C1 segment of cervical spinal cord (tissue), 14 donors: Measurements from ENCODE around the gene MYOM3.

Experiments
- DNase-seq, 14 donors: peaks; one replicate each; lab custom pipeline; 2025; lab: John Stamatoyannopoulos, UW

Gene MYOM3

DNA sequence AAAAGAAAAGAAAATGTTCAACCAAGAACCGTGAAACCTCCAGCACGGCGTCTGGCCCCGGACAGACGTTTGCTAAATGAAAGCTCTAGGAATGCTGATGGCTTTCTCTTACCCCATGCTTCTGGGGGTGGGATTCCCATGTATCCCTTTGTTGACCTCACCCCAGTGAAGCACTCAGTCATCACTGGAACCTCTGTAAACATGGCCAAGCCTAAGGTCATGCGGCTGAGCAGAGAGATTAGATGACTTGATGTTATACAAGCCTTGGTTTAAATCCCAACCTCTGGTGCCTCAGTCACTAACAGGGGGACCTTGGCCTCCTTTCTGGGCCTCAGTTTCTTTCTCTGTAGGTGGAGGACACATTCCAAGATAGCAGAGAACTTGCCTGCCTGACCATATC, 2.8 kb upstream of the MYOM3 start:
- no peak for DNase-seq

DNA sequence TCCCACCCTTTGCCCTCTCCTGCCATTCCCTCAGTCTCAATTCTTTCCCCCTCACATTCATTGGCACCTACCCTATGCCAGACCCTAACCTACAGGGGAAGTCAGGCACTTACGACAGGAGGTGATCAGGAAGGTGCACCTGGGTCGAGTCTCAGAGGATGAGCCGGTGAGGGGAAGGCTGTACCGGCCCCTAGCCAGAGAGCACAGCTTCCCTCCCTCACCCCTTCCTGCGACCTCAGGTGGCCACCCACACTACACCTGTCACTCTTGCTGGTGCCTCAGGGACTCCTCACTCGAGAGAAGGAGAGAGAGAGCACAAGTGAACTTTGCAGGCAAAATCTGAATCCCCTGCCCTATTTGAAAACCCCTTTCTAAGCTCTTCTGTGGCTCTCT, 1.7 kb upstream of the MYOM3 start:
- DNase-seq: no peak

DNA sequence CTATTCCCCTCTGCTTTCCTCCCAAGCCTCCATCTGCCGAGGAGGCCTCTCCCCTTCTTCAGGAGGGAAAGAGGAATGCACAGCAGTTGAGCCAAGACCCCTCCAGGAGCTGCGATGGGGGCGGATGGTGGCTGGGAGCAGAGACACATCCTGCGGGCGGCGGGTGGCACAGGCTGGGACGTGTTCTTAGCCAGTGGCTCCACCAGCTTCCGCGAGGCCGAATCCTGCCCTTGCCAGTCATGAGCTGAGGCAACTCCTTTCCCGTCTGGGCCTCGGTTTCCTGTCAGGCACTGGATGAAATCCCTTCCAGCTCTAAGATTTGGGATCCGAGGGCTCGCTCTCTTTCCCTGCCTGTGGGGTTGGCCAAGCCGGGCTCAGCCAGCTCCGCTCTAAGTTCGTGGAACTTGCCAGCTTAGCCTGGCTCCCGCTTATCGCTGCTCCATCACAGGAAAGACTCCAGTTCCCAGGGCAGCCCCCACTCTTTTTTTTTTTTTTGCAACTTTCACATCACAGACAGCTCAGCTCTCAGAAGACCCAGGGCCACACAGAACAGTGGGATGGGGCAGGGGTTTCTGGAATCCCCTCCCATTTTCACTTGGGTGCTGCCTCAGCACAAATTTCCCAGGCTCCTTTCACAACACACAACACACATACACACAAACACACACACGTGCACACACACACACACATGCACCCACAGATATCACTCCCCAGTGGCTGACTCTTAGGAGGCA, 506 bp downstream of the MYOM3 start:
- DNase-seq: peak in 2 of 14 donors; percentile 3 to 63

DNA sequence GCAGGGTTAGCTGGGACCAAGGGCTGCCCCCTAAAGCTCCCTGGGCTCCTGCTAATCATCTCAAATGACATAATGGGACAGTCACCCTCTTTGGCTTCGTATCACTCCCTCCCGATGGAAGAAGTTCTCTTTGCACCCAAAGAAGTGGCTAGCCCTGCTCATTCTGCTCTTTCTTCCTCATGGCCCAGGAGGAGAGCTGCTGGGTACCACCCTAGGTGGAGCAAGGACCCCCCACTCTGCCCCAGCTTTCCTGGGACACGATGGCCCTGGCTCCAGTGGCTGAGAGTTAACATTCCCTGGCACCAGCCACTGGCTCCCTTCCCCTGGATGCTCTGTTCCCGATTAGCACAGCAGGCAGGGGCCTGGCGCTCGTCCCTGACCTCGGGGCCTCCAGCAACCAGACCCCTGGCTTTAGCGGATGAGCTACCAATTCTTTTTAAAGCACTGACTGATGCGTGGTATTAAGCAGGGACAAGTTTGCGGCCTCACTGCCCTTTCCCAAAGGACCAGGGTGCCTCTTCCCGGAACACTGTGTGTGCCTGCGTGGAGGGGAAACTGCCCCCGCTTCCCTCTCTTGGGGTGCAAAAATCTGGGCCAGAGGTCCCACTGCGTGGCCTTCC, 1.2 kb downstream of the MYOM3 start:
- peak in 1 of 14 donors; percentile 58 for DNase-seq

DNA sequence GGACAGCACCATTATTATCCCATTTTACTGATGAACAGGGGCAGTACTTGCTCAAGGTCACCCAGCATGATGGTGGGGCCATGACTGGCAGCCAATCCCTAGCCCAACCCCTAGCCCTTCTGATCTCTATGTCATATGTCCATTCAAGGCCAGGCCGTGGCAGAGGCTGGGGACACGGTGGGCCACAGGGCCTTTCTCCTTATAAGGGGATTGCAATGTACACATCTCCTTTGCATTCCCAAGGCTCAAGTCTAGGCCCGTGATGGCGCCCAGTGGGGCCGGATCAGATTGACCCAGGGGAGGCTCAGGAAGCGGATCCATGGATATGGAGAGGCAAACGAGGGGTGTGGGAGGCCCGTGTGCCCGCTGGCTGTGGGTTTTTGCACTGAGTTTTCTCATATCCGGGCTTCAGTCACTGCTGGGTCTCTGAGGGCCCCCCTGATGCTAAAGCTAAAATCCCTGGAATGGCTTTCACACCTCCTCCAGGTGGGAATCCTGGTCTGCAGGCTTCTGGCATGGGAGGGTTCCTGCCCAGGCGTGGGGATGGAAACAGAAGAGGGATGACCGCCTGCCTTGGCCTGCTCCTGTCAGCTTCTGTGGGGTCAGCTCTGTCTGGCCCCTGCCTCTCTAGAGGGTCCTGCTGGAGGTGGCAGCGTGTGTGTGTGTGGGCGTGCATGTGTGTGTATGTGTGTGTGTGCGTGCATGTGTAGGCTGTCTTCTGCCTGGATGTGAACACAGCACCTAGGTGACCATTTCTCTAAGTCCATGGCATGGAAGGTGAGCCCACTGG, 2.1 kb downstream of the MYOM3 start:
- no peak for DNase-seq

DNA sequence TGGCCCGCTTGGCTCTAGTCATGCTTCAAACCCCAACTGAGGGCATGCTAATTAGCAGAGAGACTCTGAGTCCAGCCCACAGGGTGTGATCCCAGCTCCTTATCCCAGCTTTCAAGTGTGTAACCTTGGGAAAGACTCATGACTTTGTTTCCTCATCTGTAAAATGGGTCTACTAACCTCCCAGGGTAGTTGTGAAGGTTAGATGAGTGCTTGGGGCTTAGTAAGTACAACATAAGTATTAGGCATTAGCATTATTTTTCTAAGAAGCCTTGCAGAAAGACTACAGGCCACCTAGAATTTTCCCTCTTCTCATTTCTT, 2.8 kb downstream of the MYOM3 start:
- DNase-seq: no peak

DNA sequence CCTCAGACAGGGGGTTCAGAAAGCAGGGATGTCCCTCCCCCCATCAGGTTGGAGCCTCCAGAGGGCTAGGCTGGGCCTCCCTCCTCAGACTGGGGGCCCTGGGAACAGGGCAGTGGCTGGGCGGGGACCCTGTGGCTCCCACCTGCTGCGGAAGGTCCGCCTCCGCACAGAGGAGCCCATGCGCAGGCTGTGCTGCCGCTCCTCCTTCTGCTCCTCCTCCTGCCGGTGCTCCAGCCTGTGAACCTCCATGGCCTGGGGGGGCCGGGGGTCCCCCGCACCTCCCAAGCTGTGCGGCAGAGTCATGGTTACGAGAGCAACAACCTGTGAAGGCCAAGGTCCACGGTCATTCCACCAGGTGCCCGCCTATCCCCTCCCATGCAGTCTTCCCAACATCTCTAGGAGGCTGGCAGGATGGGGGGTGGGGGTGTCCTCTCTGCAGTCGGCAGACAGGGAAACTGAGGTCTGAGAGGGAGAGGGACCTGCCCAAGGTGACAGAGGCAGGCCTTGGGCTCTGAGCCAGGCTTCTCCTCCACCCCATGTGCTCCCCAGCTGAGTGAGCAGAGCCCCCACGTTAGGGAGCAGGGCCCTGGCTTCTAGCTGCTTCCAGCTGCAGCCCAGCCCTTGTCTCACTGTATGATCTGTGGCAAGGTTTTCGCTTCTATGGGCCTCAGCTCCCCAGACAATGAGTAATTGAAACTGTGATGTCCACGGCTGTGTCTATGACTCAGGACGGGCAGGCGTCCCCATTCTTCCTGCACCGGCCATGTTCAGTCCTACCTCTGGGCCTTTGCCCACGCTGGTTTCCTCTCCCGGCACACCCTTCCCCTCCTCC, 3.4 kb downstream of the MYOM3 start:
- no peak for DNase-seq

DNA sequence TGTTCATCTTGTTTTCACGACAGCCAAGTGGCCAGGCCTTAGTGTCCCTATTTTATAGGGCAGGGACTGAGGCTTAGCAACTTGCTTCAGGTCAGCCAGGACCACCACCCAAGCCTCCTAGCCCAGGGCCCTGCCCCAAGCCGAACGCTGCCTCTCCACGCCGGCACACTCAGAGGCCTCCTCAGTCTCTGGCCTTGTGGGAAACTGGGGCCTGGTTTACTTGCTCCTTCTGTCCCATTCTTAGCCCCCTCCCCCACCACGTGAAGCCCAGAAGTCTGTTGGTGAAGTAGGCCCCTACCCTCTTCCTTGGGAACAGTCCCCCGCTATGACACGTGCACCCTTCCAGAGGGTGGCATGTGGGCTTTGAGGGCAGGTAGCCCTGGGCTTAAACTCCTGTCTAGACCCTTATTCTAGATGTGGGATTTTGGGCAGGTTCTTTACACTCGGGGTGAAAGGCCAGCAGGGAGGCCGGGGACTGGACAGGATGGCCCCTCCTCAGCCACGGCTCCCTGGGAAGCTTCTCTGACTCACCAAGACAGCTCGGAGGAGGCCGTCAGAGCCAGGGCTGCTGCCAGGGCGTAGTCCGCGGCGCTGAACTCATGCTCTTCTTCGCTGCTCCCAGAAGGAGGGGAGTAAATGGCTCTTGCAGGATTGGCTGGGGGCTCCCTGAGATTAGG, 4.3 kb downstream of the MYOM3 start:
- no peak for DNase-seq

DNA sequence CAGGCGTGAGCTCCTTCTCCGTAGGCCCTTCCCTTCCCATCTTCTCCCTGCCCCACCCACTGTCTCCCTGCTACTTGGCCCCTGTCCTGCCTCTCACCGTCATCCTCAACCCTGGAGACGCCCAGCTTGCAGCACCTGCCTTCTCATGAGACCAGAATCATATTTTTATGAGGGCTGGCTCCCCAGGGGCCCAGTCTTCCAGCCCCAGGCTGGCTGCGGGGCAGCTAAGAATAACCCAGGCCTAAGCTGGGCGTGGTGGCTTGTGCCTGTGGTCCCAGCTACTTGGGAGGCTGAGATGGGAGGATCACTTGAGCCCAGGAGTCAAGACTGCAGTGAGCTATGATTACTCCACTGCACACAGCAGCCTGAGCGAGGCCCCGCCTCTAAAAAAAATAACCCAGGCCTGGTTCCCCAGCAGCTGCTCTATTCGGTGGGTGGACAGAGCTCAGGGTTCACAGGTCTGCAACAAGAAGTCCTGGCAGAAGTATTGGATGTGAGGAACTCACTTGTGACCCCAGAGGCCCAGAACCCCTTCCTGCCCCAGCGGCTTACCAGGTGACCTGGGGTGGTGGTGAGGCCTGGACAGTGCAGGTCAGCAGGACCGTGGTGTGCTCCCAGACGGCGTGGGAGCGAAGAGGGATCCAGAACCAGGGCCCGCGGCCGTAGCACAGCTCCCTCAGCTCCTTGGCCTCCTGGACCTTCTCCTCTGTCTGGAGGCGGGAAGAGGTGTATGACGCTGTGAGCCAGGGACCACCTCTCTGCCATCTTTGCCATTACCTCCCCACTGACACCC, 6.4 kb downstream of the MYOM3 start:
- no peak for DNase-seq

DNA sequence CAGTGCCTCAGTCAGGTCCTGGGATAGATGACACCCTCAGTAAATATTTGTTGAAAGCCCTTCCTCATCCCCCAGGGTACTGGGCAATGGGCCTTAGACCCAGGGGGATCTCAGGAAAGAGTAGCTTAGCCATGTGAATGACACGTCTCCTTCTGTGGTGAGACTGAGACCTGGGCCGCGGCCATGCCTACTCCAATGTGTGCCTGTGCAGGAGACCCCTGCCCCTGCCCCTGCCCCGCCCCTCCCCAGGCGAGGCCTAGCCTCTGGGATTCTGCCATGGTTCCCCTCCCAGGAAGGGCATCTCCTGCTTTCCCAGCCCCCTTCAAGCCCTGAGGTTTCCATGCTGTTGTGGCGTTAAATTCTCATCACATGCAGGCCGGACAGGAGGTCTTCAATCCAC, 7.1 kb downstream of the MYOM3 start:
- DNase-seq: no peak

DNA sequence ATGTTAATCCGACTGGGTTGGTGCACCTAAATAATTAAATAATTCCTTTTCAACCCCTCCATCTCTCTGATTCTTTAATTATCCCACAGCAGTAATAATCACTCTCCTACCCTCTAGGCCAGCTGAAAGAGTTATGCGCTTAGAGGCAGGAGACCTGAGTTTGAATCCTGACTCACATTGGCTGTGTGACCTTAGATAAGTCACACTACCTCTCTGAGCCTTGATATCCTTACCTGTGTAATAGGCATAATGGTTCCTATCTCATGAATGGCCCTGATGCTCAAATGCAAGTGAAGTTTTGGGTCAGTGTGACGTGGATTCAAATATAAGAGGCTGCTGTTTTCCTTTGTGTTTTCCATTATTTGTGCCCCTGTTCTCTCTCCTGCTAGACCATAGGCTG, 8.1 kb downstream of the MYOM3 start:
- DNase-seq: no peak

DNA sequence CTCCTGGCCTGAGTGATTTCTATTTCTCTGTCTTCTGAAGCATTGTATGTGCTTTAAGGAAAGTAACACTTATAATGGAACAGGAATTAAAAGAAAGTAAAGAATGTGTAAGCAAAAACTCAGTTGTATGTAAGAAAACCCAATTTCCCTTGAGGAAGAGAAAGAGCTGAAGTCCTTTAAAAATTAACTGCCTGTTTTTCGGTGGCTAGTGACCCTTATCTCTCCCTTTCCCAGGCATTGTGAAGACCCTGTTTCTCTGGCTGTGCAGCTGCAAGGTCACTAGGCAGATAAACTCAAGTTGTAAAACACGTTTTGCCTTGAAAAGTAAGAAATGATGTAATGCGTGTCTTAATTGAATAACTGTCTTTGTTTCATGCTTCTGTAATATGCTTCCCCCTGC, 8.5 kb downstream of the MYOM3 start:
- no peak for DNase-seq

DNA sequence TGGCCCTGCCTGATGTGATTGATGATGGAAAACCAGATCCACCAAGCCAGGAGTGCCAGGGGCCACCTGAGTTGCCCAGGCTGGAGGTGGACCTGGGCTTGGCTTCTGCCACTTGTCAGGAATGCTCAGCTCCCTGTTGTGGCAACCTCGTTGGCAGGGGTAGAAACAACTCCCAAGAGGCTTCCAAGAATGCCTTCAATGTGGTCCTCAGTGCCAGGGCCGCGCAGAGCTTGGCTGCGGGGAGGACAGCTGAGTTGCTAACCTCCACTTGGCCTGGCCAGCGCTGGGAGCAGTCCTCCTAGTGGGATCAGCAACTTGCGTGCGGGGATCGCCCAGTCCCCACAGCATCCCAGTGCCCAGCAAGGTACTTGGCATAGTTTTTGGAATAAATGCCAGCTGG, 9.0 kb downstream of the MYOM3 start:
- peak in 3 of 14 donors; percentile 10 to 28 (median 19) for DNase-seq

DNA sequence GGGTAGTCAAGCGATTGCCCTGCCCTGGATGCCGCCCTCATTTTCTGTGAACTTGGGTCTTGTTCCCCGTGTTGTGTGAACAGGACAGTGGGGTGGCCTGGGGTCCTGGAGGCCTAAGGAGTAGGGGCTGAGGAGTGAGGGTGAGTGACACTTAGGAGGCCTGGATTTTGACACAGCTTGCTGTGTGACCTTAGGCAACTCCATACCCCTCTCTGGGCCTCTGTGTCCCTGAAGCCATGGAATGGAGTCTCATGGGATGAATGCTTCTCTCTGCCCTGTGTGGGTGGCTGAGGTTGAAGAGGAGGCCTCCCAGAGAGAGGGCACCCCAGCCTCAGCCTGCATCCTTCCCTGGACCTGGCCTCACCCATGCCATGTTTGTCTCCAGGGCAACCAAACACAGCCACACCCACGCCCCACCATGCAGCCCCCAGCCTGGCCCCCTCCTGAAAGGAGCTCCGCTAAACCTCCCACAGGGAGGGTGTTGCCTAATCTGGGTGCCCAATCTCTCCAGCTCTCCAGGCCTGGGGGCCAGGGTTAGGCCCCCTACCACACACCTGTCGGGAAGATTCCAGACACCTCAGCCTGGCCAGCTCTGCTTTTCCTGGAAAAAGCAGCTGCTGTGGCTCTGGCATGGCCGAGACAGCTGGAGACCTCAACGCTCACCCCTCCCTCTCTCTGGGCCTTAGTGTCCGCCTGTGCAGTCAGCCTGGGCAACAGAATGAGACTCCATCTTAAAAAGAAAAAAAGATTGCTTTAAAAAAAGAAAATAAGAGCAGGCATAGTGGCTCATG, 9.9 kb downstream of the MYOM3 start:
- DNase-seq: no peak

DNA sequence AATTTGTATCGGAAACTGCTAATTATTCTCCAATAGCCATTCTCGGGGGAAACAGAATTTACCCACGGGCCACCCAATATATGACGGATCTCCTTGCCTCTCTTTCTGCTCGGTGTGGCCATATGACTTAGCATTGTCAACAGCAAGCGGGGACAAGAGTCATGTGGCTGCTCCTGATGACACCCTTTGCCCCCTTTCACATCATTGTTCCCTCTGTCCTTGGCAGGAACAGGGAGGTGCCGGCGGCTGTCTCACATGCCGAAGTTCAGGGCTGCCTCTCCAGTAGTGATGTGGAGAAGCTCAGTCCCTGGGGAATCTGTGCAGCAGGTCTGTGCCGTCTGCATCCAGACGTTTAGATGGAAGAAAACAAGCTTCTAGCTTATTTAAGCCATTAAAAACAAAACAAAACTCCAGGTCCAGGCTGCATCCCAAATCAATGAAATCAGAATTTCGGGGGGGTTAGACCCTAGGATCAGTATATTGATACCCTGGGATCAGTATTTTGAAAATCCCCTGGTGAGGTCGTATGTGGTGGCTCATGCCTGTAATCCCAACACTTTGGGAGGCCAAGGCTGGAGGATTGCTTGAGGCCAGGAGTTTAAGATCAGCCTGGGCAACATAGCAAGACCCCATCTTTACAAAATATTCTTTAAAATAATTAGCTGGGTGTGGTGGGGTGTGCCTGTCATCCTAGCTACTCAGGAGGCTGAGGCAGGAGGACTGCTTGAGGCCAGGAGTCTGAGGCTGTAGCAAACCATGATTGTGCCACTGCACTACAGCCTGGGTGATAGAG, 10.8 kb downstream of the MYOM3 start:
- no peak for DNase-seq

DNA sequence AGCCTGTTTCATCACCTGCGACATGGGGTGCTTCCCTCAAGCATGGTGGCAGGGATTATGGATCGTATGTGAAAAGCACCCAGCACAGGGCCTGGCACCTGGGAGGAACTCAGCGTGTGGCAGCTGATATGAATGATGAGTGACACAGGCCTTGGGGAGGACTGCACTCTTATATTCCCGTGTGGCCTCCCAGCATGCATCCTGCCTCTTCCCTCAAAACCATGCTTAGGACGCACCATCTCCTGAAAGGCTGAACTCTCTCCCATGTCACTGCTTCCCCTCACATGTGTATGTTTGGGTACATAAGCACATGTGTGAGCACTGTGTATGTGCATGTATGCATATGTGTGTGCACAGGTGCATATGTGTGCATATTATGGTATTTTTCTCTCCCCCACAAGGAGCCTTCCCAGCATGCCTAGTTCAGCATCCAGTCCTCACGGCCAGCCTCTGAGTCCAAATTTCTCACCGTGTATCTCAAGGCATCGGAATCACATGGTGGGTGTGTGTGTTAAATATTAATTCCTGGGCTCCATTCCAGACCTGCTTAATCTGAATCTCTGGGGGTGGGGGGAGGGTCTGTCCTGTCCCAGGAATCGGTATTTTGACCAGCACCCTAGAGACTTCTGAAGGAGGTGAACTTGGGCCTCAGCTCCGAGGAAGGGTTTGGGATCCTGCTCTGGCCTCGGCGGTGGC, 12.8 kb downstream of the MYOM3 start:
- no peak for DNase-seq

DNA sequence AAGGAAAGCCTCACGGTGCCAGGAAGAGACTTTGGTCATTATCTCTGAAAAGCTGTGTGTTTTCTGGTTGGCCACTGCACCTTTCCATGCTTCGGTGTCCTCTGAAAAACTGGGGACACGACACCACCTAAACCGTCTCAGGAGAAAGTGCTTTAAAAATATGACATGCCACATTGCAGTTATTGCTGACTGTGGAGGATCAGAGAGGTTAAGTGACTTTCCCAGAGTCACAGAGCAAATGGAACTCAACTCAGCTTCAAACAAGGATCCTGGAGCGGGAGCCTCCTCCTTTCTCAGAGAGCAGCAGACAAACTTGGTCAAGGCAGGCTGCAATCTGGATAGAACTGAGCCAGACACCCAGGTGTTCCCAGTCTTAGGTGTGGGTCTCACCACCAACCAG, 13.8 kb downstream of the MYOM3 start:
- DNase-seq: no peak

DNA sequence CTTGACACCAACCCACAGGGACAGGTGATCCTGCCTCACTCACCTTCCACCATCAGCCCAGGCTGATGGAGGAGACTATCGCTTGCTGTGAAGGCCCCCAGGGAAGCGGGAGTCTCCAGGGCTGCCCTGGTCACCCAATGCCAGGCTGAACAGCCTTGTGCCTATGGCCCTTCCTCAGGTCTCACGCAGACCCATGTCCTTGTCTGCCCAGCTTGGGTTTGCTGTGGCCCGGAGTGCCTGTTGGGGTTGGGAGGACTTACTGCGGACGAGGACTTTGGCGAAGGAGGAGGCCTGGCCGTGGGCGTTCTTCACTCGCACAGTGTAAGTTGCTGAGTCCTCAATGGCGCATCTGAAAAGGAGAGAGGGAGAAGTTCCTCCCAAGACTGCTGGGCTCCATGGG, 14.3 kb downstream of the MYOM3 start:
- DNase-seq: no peak

DNA sequence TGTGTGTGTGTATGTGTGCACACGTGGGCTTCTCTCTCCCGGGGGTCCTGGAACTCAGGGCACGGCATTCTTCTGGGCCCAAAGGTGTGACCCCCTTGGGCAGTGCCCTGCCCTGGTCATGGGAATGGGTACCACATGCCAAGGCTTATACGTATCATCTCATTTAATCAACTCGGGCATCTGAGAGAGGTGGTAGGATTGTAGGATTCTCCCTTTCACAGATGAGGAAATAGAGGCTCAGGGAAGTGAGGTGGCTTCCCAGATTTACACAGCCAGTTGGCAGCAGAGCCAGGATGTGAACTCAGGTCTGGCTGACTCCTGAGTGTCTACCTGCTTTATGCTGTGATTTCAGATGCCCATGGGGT, 15.2 kb downstream of the MYOM3 start:
- DNase-seq: no peak
